H9 (cell line): Measurements from ENCODE around the gene LRRC36. TPM values are rescaled to one million over a fixed set of nuclear protein-coding genes. Genes with fewer than 3 reads are reported as not detected.

Source experiments
- DNase-seq: peaks from one replicate; pipeline ENCODE4 v3.0.0-alpha.2; 2017
- H2AFZ ChIP-seq: one replicate; pipeline ENCODE4 v1.6.1; 2013; ENCODE audit warnings: mild to moderate bottlenecking, low read length, control low read depth, moderate library complexity
- H2AK5ac ChIP-seq: 2 replicates; pipeline ENCODE4 v1.6.1; 2013; ENCODE audit warnings: low read length, control low read depth, mixed read lengths; ENCODE audit not compliant: insufficient read length
- H2BK120ac ChIP-seq: one replicate; pipeline ENCODE4 v1.6.1; 2013; ENCODE audit warnings: low read depth, mild to moderate bottlenecking, low read length, control low read depth, inconsistent platforms; ENCODE audit not compliant: poor library complexity, severe bottlenecking
- H2BK12ac ChIP-seq: 2 replicates; pipeline ENCODE4 v1.6.1; 2013; ENCODE audit warnings: low read length, control low read depth, mixed read lengths, low read depth; ENCODE audit not compliant: insufficient read length
- H2BK15ac ChIP-seq: 2 replicates; pipeline ENCODE4 v1.6.1; 2013; ENCODE audit warnings: low read depth, low read length, control low read depth
- H2BK20ac ChIP-seq: one replicate; pipeline ENCODE4 v1.6.1; 2013; ENCODE audit warnings: low read depth, mild to moderate bottlenecking, low read length, control low read depth, inconsistent platforms; ENCODE audit not compliant: poor library complexity, severe bottlenecking
- H2BK5ac ChIP-seq: 2 replicates; pipeline ENCODE4 v1.6.1; 2013; ENCODE audit warnings: low read length, control low read depth, mixed read lengths; ENCODE audit not compliant: insufficient read length
- H3K14ac ChIP-seq: 2 replicates; pipeline ENCODE4 v1.6.1; 2013; ENCODE audit warnings: low read length, control low read depth; ENCODE audit not compliant: insufficient read depth
- H3K18ac ChIP-seq: 2 replicates; pipeline ENCODE4 v1.6.1; 2013; ENCODE audit warnings: low read depth, mild to moderate bottlenecking, mixed read lengths, low read length, control low read depth; ENCODE audit not compliant: insufficient read length
- H3K23ac ChIP-seq: 2 replicates; pipeline ENCODE4 v1.6.1; 2013; ENCODE audit warnings: low read length, control low read depth, mixed read lengths, low read depth; ENCODE audit not compliant: insufficient read length
- H3K23me2 ChIP-seq: 2 replicates; pipeline ENCODE4 v1.6.1; 2013; ENCODE audit warnings: low read depth, mild to moderate bottlenecking, mixed read lengths, low read length, control low read depth; ENCODE audit not compliant: insufficient read length, poor library complexity, severe bottlenecking
- H3K27ac ChIP-seq: 2 replicates; pipeline ENCODE4 v1.5.1; 2013; ENCODE audit warnings: low read length, control low read depth, mixed read lengths, low read depth; ENCODE audit not compliant: insufficient read length
- H3K27me3 ChIP-seq: 2 replicates; pipeline ENCODE4 v1.6.1; 2013; ENCODE audit warnings: low read length, control low read depth, inconsistent platforms; ENCODE audit not compliant: insufficient read depth
- H3K4ac ChIP-seq: 2 replicates; pipeline ENCODE4 v1.6.1; 2013; ENCODE audit warnings: low read depth, mild to moderate bottlenecking, control low read depth, inconsistent platforms, low read length, moderate library complexity
- H3K4me1 ChIP-seq: 2 replicates; pipeline ENCODE4 v1.6.1; 2013; ENCODE audit warnings: low read length, control low read depth, inconsistent platforms; ENCODE audit not compliant: insufficient read depth
- H3K4me2 ChIP-seq: 2 replicates; pipeline ENCODE4 v1.6.1; 2013; ENCODE audit warnings: low read length, control low read depth, mixed read lengths; ENCODE audit not compliant: insufficient read length, insufficient read depth
- H3K56ac ChIP-seq: 2 replicates; pipeline ENCODE4 v1.6.1; 2013; ENCODE audit warnings: low read depth, mild to moderate bottlenecking, mixed read lengths, low read length, control low read depth; ENCODE audit not compliant: insufficient read length
- H3K79me1 ChIP-seq: 2 replicates; pipeline ENCODE4 v1.6.1; 2013; ENCODE audit warnings: low read depth, mild to moderate bottlenecking, moderate library complexity, low read length, control low read depth, inconsistent platforms; ENCODE audit not compliant: insufficient read depth, poor library complexity, severe bottlenecking
- H3K79me2 ChIP-seq: 2 replicates; pipeline ENCODE4 v1.6.1; 2013; ENCODE audit warnings: low read length, control low read depth, inconsistent platforms; ENCODE audit not compliant: insufficient read depth
- H3K9ac ChIP-seq: 2 replicates; pipeline ENCODE4 v1.6.1; 2013; ENCODE audit warnings: low read length, control low read depth, mixed read lengths; ENCODE audit not compliant: insufficient read length; ENCODE audit errors: extremely low read depth
- H3K9me3 ChIP-seq: one replicate; pipeline ENCODE4 v1.6.1; 2013; ENCODE audit warnings: low read depth, low read length, inconsistent platforms; ENCODE audit not compliant: control insufficient read depth
- H3T11ph ChIP-seq: one replicate; pipeline ENCODE4 v1.6.1; 2013; ENCODE audit warnings: mild to moderate bottlenecking, low read length, control low read depth, inconsistent platforms
- H4K20me1 ChIP-seq: one replicate; pipeline ENCODE4 v1.6.1; 2013; ENCODE audit not compliant: control insufficient read depth, insufficient read length, insufficient read depth
- H4K5ac ChIP-seq: 2 replicates; pipeline ENCODE4 v1.6.1; 2013; ENCODE audit warnings: low read depth, mild to moderate bottlenecking, mixed read lengths, low read length, control low read depth; ENCODE audit not compliant: insufficient read length
- H4K8ac ChIP-seq: replicated peaks from 2 replicates; pipeline ENCODE4 v1.6.1; 2013; ENCODE audit warnings: low read length, control low read depth, mixed read lengths, low read depth; ENCODE audit not compliant: insufficient read length
- H4K91ac ChIP-seq: 2 replicates; pipeline ENCODE4 v1.6.1; 2013; ENCODE audit warnings: low read depth, mild to moderate bottlenecking, moderate library complexity, mixed read lengths, low read length, control low read depth; ENCODE audit not compliant: insufficient read length
- H3K27ac Mint-ChIP-seq, 3 experiments: 2 replicates in 2 of 3; 3 replicates in 1 of 3; pipeline ENCODE4 v1.8.0; 2020 to 2021; ENCODE audit warnings: mixed read lengths in 3 of 3, mild to moderate bottlenecking in 1 of 3, moderate library complexity in 1 of 3
- H3K27me3 Mint-ChIP-seq: 2 replicates; pipeline ENCODE4 v1.8.0; 2021; ENCODE audit warnings: low read depth, mild to moderate bottlenecking, moderate library complexity, mixed read lengths
- H3K36me3 Mint-ChIP-seq, 3 experiments: 2 replicates in 2 of 3; 3 replicates in 1 of 3; pipeline ENCODE4 v1.8.0; 2020 to 2021; ENCODE audit warnings: low read depth in 3 of 3, mixed read lengths in 3 of 3; ENCODE audit not compliant: insufficient read depth in 1 of 3
- H3K4me1 Mint-ChIP-seq, 2 experiments: 2 replicates each; pipeline ENCODE4 v1.8.0; 2020; ENCODE audit warnings: mixed read lengths in 2 of 2
- H3K4me3 Mint-ChIP-seq, 2 experiments: 2 replicates in 1 of 2; 3 replicates in 1 of 2; pipeline ENCODE4 v1.8.0; 2020 to 2021; ENCODE audit warnings: mild to moderate bottlenecking in 2 of 2, mixed read lengths in 2 of 2, moderate library complexity in 1 of 2
- H3K9me3 Mint-ChIP-seq, 2 experiments: 2 replicates in 1 of 2; 3 replicates in 1 of 2; pipeline ENCODE4 v1.8.0; 2020; ENCODE audit warnings: mild to moderate bottlenecking in 2 of 2, mixed read lengths in 2 of 2, moderate library complexity in 1 of 2
- WGBS: extraction: QIAGEN DNeasy Blood & Tissue Kit; methylation state at CpG from one replicate; pipeline ENCODE4 v1.1.7; 2013; ENCODE audit warnings: missing lambda C conversion rate, low lambda C conversion rate, mixed read lengths; ENCODE audit not compliant: insufficient read length; ENCODE audit errors: extremely low coverage; 5-methylcytosine and 5-hydroxymethylcytosine counted together
- total RNA-seq: library from RNA; stranded (reverse); gene quantifications from 2 replicates; pipeline ENCODE4 v1.2.1, GENCODE V29; 2021
- TF ChIP-seq, protein P1 (sequence below): fragments of 200-600 bp; sonication (generic); conservative IDR thresholded peaks from 3 replicates; pipeline ENCODE4 v1.8.0; 2021; ENCODE audit warnings: antibody characterized with exemption, mild to moderate bottlenecking

Gene LRRC36
- total RNA-seq, 1 experiment from 2014 or later, result not detected

GRCh38 chr16:67336116-67336515, 9.5 kb downstream of the LRRC36 start:
- WGBS, result no CpG with 5 or more reads among the region's 1 CpG
- H3K23ac ChIP-seq, result no peak overlapping the region
- TF ChIP-seq, protein P1, sequence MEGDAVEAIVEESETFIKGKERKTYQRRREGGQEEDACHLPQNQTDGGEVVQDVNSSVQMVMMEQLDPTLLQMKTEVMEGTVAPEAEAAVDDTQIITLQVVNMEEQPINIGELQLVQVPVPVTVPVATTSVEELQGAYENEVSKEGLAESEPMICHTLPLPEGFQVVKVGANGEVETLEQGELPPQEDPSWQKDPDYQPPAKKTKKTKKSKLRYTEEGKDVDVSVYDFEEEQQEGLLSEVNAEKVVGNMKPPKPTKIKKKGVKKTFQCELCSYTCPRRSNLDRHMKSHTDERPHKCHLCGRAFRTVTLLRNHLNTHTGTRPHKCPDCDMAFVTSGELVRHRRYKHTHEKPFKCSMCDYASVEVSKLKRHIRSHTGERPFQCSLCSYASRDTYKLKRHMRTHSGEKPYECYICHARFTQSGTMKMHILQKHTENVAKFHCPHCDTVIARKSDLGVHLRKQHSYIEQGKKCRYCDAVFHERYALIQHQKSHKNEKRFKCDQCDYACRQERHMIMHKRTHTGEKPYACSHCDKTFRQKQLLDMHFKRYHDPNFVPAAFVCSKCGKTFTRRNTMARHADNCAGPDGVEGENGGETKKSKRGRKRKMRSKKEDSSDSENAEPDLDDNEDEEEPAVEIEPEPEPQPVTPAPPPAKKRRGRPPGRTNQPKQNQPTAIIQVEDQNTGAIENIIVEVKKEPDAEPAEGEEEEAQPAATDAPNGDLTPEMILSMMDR, result no peak
- no peaks in the 10 kb centered on the region for H4K20me1 ChIP-seq
- H2BK5ac ChIP-seq, result no peak overlapping the region
- no peaks in the 10 kb centered on the region for H3K9me3 ChIP-seq
- H2BK20ac ChIP-seq, result no peak overlapping the region
- no peak overlapping the region for H4K5ac ChIP-seq
- DNase-seq, result no peak
- no peak overlapping the region for H3K4ac ChIP-seq
- Mint-ChIP-seq H3K27me3 (peaks cover 19% of the 10 kb centered on the region), H3K27ac (no peak overlapping the region), H3K9me3 (peaks cover 13 to 18% of the 10 kb centered on the region in 2 experiments), H3K36me3 (peaks cover 0 to 5% (median 0%) of the 10 kb centered on the region in 3 experiments; a peak in 4 of 7 replicates), H3K4me3 (no peak overlapping the region), H3K4me1 (no peaks in the 10 kb centered on the region)
- H3K18ac ChIP-seq, result no peak overlapping the region
- no peak overlapping the region for H3T11ph ChIP-seq
- H4K8ac ChIP-seq, result no peak overlapping the region
- no peak overlapping the region for H3K56ac ChIP-seq
- no peaks in the 10 kb centered on the region for H3K27me3 ChIP-seq
- no peaks in the 10 kb centered on the region for H3K23me2 ChIP-seq
- H3K14ac ChIP-seq, result no peak overlapping the region
- H3K27ac ChIP-seq, result no peak overlapping the region
- no peaks in the 10 kb centered on the region for H3K79me1 ChIP-seq
- H2AK5ac ChIP-seq, result no peak overlapping the region
- no peak overlapping the region for H4K91ac ChIP-seq
- H3K9ac ChIP-seq, result no peak overlapping the region
- no peaks in the 10 kb centered on the region for H3K79me2 ChIP-seq
- H3K4me1 ChIP-seq, result no peaks in the 10 kb centered on the region
- H2AFZ ChIP-seq, result no peak overlapping the region
- no peak overlapping the region for H3K4me2 ChIP-seq
- no peak overlapping the region for H2BK12ac ChIP-seq
- H2BK15ac ChIP-seq, result no peak overlapping the region
- H2BK120ac ChIP-seq, result no peak overlapping the region
